ENCODE measurements around the gene CCNJL.

CCNJL gene

DNA sequence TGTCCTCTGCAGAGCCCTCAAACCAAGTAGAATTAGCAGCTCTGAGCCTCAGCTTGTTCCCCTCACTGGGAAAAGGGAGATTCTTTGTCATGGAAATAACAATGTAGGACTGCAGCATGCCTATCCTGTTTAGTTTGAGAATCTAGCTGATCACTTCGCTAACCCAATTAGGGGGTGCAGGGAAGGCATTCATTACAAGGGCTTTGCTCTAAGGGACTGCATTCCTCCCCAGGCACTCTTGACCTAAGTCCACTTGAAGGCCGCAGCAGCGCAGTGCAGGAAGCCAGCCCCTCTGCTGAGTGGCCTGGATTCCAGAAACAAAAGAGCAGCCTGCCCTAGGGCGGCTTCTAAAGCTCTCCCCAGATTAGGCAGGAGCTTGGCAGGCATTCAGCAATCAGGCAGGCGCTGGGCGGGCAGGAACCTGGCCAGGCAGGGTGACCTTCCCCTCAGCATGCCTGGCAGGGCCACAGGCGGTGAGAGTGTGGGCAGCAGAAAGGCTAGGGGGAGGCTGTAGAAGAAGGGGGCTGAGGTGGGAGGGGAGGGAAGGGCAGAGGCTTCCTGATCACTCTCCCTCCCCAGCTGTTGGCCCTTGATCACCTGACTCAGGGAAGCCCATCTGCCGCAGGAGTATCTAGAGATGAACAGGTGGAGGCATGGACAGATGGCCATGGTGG is 24.8 kb downstream of the CCNJL start:
- no peak for DNase-seq (ENCODE audit: low read depth)
- H3K4me3 ChIP-seq (ENCODE audit: control insufficient read depth, low read depth, low read length) = no peak overlapping the region
- TF ChIP-seq, protein P1, sequence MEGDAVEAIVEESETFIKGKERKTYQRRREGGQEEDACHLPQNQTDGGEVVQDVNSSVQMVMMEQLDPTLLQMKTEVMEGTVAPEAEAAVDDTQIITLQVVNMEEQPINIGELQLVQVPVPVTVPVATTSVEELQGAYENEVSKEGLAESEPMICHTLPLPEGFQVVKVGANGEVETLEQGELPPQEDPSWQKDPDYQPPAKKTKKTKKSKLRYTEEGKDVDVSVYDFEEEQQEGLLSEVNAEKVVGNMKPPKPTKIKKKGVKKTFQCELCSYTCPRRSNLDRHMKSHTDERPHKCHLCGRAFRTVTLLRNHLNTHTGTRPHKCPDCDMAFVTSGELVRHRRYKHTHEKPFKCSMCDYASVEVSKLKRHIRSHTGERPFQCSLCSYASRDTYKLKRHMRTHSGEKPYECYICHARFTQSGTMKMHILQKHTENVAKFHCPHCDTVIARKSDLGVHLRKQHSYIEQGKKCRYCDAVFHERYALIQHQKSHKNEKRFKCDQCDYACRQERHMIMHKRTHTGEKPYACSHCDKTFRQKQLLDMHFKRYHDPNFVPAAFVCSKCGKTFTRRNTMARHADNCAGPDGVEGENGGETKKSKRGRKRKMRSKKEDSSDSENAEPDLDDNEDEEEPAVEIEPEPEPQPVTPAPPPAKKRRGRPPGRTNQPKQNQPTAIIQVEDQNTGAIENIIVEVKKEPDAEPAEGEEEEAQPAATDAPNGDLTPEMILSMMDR (conservative IDR thresholded peaks at IDR 0.05; ENCODE audit: control insufficient read depth, insufficient read depth, low read depth, low read length) = no peak

DNA sequence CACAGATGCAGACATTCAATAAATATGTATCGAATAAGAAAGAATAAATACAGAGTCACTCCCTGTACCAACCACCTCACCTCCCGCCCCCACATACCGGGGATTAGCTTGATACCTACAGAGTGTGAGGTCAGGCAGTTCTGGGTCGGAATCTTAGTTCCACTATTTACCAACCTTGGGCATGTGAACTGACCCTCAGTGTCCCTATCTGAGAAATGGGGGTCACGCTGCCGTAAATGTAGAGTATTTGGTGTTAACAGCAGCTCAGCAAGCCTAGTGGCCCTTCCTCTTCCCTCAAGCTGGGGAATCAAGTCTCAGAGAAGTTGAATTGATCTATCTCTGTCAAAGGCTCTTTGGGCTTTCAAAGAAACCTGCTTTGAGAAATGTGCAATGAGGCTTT is 25.4 kb downstream of the CCNJL start:
- no peak for DNase-seq (ENCODE audit: low read depth)
- no peak overlapping the region for H3K4me3 ChIP-seq (ENCODE audit: control insufficient read depth, low read depth, low read length)
- TF ChIP-seq, protein P1 (conservative IDR thresholded peaks at IDR 0.05; ENCODE audit: control insufficient read depth, insufficient read depth, low read depth, low read length) = no peak

DNA sequence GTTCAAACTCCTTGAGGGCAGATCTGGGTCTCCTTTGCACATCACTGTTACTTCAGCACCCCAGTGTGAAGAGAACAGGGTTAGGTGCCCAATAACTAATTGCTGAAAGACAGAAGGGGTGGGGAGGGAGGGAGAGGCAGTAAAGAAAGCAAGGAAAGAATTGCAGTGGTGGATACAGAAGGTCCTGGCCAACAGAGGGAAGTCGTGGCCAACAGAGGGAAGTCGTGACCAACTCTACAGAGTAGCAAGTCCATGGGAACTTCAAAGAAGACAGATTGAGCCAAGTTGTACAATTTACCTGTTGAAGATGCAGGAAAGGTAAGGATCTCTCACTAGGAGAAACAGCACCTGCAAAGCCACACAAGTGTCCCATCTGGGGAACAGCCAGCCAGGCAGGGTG is 27.0 kb downstream of the CCNJL start:
- TF ChIP-seq, protein P1 (conservative IDR thresholded peaks at IDR 0.05; ENCODE audit: control insufficient read depth, insufficient read depth, low read depth, low read length) = no peak
- DNase-seq (ENCODE audit: low read depth) = no peak
- H3K4me3 ChIP-seq (ENCODE audit: control insufficient read depth, low read depth, low read length) = no peak overlapping the region

DNA sequence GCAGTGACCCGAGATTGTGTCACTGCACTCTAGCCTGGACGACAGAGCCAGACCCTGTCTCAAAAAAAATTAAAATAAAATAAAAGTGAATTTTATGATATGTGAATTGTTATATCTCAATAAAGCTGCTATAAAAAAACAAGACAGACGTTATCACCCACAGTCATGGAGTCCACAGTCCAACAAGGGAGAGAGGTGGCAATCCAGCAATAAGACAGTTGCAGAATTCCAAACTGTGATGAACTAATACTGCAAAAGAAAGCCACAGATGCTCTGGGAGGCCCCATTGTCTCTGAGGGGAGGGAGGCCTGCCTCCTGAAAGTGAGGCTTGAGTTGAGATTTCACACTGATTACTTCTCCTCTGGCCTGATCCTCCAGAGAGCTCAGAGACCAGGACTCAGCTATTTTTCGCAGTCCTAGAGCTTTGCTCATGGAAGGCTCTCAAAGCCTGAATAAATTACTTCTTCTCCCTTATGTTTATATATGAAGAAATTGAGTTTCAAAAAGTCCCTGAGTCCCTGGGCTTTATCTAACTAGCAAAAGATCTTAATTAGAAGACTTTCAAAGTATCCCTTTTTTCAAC is 28.0 kb downstream of the CCNJL start:
- no peak overlapping the region for H3K4me3 ChIP-seq (ENCODE audit: control insufficient read depth, low read depth, low read length)
- DNase-seq (ENCODE audit: low read depth) = no peak
- TF ChIP-seq, protein P1 (conservative IDR thresholded peaks at IDR 0.05; ENCODE audit: control insufficient read depth, insufficient read depth, low read depth, low read length) = no peak

DNA sequence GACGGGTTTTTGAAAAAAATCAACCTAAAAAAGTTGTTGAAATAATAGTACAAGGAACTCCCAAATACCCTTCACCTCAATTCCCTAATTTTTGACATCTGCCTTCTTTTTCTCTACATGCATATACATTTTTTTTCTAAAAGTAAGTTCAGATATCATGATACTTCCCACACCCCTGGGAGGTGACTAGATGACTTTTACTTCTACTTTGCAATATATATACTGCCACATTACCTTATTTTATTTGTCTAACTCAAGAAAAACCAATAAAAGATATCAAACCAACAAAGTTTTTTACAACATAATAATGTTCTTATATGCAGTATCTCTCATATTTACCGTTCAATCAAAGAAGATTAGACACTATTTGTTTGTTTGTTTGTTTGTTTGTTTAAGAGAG is 31.1 kb downstream of the CCNJL start:
- TF ChIP-seq, protein P1 (conservative IDR thresholded peaks at IDR 0.05; ENCODE audit: control insufficient read depth, insufficient read depth, low read depth, low read length) = no peak
- H3K4me3 ChIP-seq (ENCODE audit: control insufficient read depth, low read depth, low read length) = no peak overlapping the region
- no peak for DNase-seq (ENCODE audit: low read depth)

DNA sequence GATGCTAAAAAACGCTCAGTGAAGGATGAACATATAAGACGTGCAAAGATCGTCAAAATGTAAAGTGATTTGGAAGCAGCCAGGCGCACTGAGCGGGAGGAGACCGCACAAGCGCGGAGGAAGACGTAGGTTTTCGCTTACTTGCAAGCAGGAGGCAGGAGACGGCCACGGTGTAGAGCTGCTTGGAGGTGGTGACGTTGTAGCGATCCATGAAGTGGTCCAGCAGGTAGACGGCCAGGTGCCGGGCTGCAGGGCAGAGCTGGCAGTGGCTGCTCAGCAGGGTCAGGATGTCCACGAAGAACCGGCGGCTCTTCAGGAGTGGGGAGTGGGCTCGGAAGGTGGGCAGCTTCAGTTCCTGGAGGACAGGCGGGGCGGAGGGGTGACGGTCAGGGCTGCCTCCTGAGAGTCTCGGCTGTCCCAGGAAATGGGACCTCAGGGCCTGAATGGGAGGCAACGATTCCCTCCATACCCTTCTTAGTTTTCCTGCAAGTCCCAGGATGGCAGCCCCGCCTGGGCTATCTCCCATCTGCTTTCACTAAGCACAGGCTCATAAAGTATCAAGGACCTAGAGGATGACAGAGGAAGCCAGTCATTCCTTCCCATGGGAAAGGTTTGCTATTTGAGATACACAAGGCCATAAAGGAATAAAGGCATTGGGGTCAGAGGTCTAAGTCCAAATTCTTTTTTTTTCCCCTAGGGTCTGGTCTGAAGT is 31.8 kb downstream of the CCNJL start:
- no peak for DNase-seq (ENCODE audit: low read depth)
- TF ChIP-seq, protein P1 (conservative IDR thresholded peaks at IDR 0.05; ENCODE audit: control insufficient read depth, insufficient read depth, low read depth, low read length) = no peak
- no peak overlapping the region for H3K4me3 ChIP-seq (ENCODE audit: control insufficient read depth, low read depth, low read length)
